MCF 10A (cell line): ENCODE results near the gene FOXP2. TPM values are rescaled to one million over a fixed set of nuclear protein-coding genes. Genes with fewer than 3 reads are reported as not detected.

ENCODE experiments used
- BruUV-seq: library from RNA; stranded (reverse); fragments of 400-500 nt; replicated peaks from 2 replicates; lab custom pipeline; 2021; lab: Mats Ljungman, UMichigan
- CTCF ChIA-PET: fragments of 300-600 bp; sonication (Branson Sonifier 250); formaldehyde crosslinking; extraction: SDS; loops from one replicate; lab custom pipeline; 2021; ENCODE audit warnings: antibody characterized with exemption, inconsistent platforms; lab: Yijun Ruan, JAX
- POLR2A ChIA-PET: fragments of 300-600, 350-650 bp; sonication (Branson Sonifier 250); formaldehyde crosslinking; extraction: SDS; loops from one replicate; lab custom pipeline; 2020; ENCODE audit warnings: antibody characterized with exemption, inconsistent platforms; lab: Yijun Ruan, JAX
- DNase-seq: peaks from one replicate; pipeline ENCODE4 v3.0.0-alpha.2; 2018; ENCODE audit not compliant: unreplicated experiment
- H3K27ac Mint-ChIP-seq: one replicate; pipeline ENCODE4 v1.8.0; 2022; ENCODE audit warnings: mild to moderate bottlenecking, low read depth, mixed read lengths; ENCODE audit not compliant: unreplicated experiment
- H3K27me3 Mint-ChIP-seq: one replicate; pipeline ENCODE4 v1.8.0; 2022; ENCODE audit warnings: mixed read lengths; ENCODE audit not compliant: insufficient read depth, unreplicated experiment
- H3K36me3 Mint-ChIP-seq: one replicate; pipeline ENCODE4 v1.8.0; 2022; ENCODE audit warnings: mild to moderate bottlenecking, moderate library complexity, mixed read lengths; ENCODE audit not compliant: insufficient read depth, unreplicated experiment
- H3K4me1 Mint-ChIP-seq: one replicate; pipeline ENCODE4 v1.8.0; 2022; ENCODE audit warnings: mixed read lengths; ENCODE audit not compliant: insufficient read depth, unreplicated experiment
- H3K4me3 Mint-ChIP-seq: one replicate; pipeline ENCODE4 v1.8.0; 2022; ENCODE audit warnings: mild to moderate bottlenecking, moderate library complexity, mixed read lengths; ENCODE audit not compliant: unreplicated experiment
- H3K9me3 Mint-ChIP-seq: one replicate; pipeline ENCODE4 v1.8.0; 2022; ENCODE audit warnings: mixed read lengths; ENCODE audit not compliant: unreplicated experiment
- intact Hi-C: fragments of 100-400 bp; cut with micrococcal nuclease; formaldehyde crosslinking; loops from 2 replicates; pipeline ENCODE4 v1.14.1; 2022
- total RNA-seq: library from RNA; stranded (reverse); gene quantifications from 2 replicates; pipeline ENCODE4 v1.2.3, GENCODE V29; 2022
- TF ChIP-seq, protein P1 (sequence below): fragments of 200-600 bp; IDR thresholded peaks from one replicate; pipeline ENCODE4 v1.8.0; 2022; ENCODE audit warnings: antibody characterized with exemption, mild to moderate bottlenecking; ENCODE audit not compliant: unreplicated experiment

Gene FOXP2
- total RNA-seq, 1 experiment from 2014 or later, result not detected

DNA sequence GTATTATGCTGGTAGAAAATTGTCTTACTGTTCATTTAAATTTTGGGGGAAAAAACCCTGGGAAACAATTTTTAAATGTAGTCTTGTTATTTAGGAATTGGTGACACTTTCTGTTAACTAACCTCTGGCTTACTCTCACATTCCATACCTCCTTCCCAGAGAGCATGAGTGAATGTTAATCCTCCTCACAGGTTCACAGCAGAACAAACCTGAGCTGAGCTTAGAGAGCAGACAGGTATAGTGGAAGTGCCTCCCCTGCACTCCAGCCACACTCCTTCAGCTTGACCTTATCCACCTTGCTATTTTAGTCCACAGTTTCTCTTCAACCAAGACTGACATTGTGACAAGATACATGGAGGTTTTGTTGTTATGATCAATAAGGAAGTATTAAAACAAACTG, 235.9 kb downstream of the FOXP2 start:
- ChIA-PET CTCF (no interaction called here), POLR2A (no interaction called here)
- no TSS peak for BruUV-seq
- Mint-ChIP-seq H3K27ac (no peak overlapping the region), H3K9me3 (no peaks in the 10 kb centered on the region), H3K36me3 (no peaks in the 10 kb centered on the region), H3K27me3 (peaks cover 78% of the 10 kb centered on the region), H3K4me3 (no peak overlapping the region), H3K4me1 (no peaks in the 10 kb centered on the region)
- TF ChIP-seq, protein P1, sequence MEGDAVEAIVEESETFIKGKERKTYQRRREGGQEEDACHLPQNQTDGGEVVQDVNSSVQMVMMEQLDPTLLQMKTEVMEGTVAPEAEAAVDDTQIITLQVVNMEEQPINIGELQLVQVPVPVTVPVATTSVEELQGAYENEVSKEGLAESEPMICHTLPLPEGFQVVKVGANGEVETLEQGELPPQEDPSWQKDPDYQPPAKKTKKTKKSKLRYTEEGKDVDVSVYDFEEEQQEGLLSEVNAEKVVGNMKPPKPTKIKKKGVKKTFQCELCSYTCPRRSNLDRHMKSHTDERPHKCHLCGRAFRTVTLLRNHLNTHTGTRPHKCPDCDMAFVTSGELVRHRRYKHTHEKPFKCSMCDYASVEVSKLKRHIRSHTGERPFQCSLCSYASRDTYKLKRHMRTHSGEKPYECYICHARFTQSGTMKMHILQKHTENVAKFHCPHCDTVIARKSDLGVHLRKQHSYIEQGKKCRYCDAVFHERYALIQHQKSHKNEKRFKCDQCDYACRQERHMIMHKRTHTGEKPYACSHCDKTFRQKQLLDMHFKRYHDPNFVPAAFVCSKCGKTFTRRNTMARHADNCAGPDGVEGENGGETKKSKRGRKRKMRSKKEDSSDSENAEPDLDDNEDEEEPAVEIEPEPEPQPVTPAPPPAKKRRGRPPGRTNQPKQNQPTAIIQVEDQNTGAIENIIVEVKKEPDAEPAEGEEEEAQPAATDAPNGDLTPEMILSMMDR, result no peak
- no peak for DNase-seq
- intact Hi-C loops, result no loop called here

DNA sequence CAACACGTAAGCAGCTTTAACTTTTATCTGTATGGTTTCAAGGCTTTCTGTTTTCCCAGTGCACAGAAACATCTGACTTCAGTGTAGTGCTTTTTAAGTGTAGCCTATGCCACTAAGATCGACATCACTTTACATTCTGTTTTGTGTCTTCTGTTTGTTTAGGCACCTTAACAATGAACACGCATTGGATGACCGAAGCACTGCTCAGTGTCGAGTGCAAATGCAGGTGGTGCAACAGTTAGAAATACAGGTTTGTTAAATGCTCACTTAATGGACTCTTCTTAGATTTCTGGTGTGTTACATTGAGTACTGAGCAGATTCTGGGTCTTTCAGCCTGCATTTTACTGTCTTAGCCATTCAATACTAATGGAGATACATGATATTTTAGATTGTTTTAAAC, 237.4 kb downstream of the FOXP2 start:
- TF ChIP-seq, protein P1, result no peak
- H3K9me3 Mint-ChIP-seq, result no peaks in the 10 kb centered on the region
- DNase-seq, result no peak
- H3K4me3 Mint-ChIP-seq, result no peak overlapping the region
- H3K27me3 Mint-ChIP-seq, result peaks cover 79% of the 10 kb centered on the region
- ChIA-PET POLR2A (no interaction called here), CTCF (no interaction called here)
- H3K27ac Mint-ChIP-seq, result no peak overlapping the region
- intact Hi-C loops, result no loop called here
- H3K4me1 Mint-ChIP-seq, result no peaks in the 10 kb centered on the region
- BruUV-seq, result no TSS peak
- H3K36me3 Mint-ChIP-seq, result no peaks in the 10 kb centered on the region

- CTCF ChIA-PET, result interaction anchor here (0.5 to 0.8 kb wide), 2 partner anchors 11 to 436 kb away, joined by 3 to 4 read pairs; no protein-coding TSS in a partner anchor
- Mint-ChIP-seq H3K4me1 (no peaks in the 10 kb centered on the region), H3K4me3 (no peak overlapping the region), H3K36me3 (no peaks in the 10 kb centered on the region), H3K27me3 (peaks cover 79% of the 10 kb centered on the region), H3K27ac (no peak overlapping the region), H3K9me3 (no peaks in the 10 kb centered on the region)
- POLR2A ChIA-PET, result interaction anchor here (0.7 kb wide), 1 partner anchor 20 kb away, joined by 3 read pairs; no protein-coding TSS in a partner anchor
- DNase-seq, result no peak
- intact Hi-C loops, result no loop called here
- TF ChIP-seq, protein P1, result no peak
- BruUV-seq, result no TSS peak
These were observed 238.9 kb downstream of the FOXP2 start for GRCh38 chr7:114653364-114654088.

GRCh38 chr7:114656466-114656865, 241.9 kb downstream of the FOXP2 start:
- TF ChIP-seq, protein P1, result no peak
- Mint-ChIP-seq H3K27me3 (peaks cover 71% of the 10 kb centered on the region), H3K9me3 (no peaks in the 10 kb centered on the region), H3K36me3 (no peaks in the 10 kb centered on the region), H3K4me3 (no peak overlapping the region), H3K4me1 (no peaks in the 10 kb centered on the region), H3K27ac (no peak overlapping the region)
- CTCF ChIA-PET, result interaction anchor here (0.6 to 0.7 kb wide), 2 partner anchors 86 to 1201 kb away, joined by 3 read pairs; no protein-coding TSS in a partner anchor
- intact Hi-C loops, result no loop called here
- DNase-seq, result no peak
- BruUV-seq, result no TSS peak
- POLR2A ChIA-PET, result no interaction called here
